ENCODE data around the gene C19orf85.

The C19orf85 gene

DNA sequence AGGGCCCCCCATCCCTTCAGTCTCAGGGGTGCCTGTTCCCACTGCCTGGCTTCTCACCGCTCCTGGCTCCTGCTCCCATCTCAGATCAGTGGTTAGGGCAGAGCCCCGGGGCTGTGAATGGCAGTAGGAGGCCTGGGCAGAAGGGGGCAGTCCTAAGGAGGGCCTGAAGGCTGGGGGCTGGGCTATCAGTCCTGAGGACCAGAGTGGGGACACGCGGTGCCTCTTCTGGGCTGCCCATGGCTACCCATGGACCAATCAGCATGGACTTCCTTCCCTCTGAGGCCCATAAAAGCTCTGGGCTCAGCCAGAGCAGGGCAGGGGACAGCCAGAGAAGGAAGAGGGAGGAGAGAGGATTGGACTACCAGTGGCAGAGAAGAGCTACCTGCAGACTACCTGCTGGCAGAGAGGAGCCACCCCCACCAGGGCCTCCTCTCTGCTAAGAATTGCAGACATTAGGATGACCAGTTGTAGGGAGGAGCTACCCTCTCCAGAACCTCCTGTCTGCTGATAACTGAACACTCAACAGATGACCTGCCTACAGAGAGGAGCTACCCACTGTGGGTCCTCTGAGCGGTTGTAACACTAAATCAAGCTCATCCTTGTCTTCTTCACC is 44.8 kb downstream of the C19orf85 start:
- DNase-seq (ENCODE audit: low read depth, low spot score) = no peak
- no peak overlapping the region for H3K27ac ChIP-seq

DNA sequence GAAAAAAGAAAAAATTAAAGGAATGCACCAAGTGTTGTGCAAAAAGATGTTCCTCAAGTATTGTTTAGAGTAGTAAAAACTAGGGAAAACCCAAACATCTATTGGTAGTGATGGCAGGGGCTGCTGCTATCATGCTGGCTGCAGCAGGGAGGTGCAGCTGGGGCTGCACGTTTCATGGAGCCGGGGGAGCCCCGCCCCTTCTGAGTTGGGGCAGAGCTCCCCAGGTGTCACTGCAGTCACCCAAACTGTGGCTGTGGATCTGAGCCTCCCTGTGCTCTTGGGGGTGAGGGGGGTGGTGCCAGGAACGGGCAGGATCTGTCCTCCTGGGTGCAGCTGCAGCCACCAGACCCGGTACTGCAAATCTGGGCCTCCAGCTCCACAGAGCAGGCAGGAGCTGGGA is 45.4 kb downstream of the C19orf85 start:
- DNase-seq (ENCODE audit: low read depth, low spot score) = no peak
- H3K27ac ChIP-seq = no peak overlapping the region

DNA sequence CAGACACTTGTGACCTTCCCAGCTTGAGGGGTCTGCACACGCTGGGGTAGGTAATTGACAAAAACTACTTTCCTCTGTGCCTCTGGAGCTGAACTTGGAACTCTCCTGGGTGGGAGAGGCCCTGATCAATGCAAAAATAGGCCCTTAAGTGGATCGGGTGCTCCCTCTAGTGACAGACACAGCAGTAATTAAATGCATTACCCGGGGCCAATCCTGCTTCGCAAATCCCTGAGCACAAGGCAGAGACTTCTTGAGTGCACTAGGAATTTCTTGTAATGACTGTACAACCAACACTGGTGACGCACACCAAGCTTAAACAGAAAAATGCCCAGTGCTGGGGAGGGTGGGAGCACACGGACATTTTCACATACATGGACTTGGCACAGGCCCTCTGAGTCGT is 46.4 kb downstream of the C19orf85 start:
- no peak for DNase-seq (ENCODE audit: low read depth, low spot score)
- H3K27ac ChIP-seq = no peak overlapping the region
